SK-N-SH treated with all-trans-retinoic acid at 6 μM for 48 hours (cell line): Measurements from ENCODE around the gene TCERG1L.

Experiments
- ATAC-seq: fragments of 200-7000 bp; cut with Tn5 transposase; 3 replicates; pipeline ENCODE4 v1.9.1; 2020; ENCODE audit warnings: mild to moderate bottlenecking, moderate library complexity
- ARNTL ChIP-seq: fragments of 450-650 bp; formaldehyde crosslinking; IDR thresholded peaks from 2 replicates; pipeline ENCODE4 v1.5.0; 2020; ENCODE audit warnings: low read depth, mild to moderate bottlenecking, moderate library complexity, borderline replicate concordance
- BACH2 ChIP-seq: fragments of 250-450 bp; sonication (Bioruptor Pico); IDR thresholded peaks from 2 replicates; pipeline ENCODE4 v1.9.0; 2021; ENCODE audit warnings: mild to moderate bottlenecking, borderline replicate concordance
- CSDC2 ChIP-seq: fragments of 250-450 bp; sonication (Bioruptor Pico); IDR thresholded peaks from 2 replicates; pipeline ENCODE4 v1.5.0; 2020; ENCODE audit warnings: mild to moderate bottlenecking, moderate library complexity
- ESRRG ChIP-seq: fragments of 250-450 bp; sonication (Bioruptor Pico); IDR thresholded peaks from 2 replicates; pipeline ENCODE4 v1.6.1; 2021; ENCODE audit warnings: mild to moderate bottlenecking
- GLIS3 ChIP-seq: fragments of 250-450 bp; sonication (Bioruptor Pico); IDR thresholded peaks from 2 replicates; pipeline ENCODE4 v1.5.0; 2020; ENCODE audit warnings: mild to moderate bottlenecking, moderate library complexity
- ISL1 ChIP-seq: fragments of 250-450 bp; sonication (Bioruptor Pico); IDR thresholded peaks from 2 replicates; pipeline ENCODE4 v2.1.2; 2022; ENCODE audit warnings: mild to moderate bottlenecking, moderate library complexity
- OSR1 ChIP-seq: fragments of 250-450 bp; sonication (Bioruptor Pico); IDR thresholded peaks from 2 replicates; pipeline ENCODE4 v1.8.0; 2022; ENCODE audit warnings: moderate library complexity, mild to moderate bottlenecking, inconsistent platforms
- PATZ1 ChIP-seq: fragments of 250-450 bp; sonication (Bioruptor Pico); IDR thresholded peaks from 2 replicates; pipeline ENCODE4 v1.8.0; 2020; ENCODE audit warnings: mild to moderate bottlenecking, moderate library complexity, borderline replicate concordance
- PPARA ChIP-seq: fragments of 250-450 bp; sonication (Bioruptor Pico); IDR thresholded peaks from 2 replicates; pipeline ENCODE4 v1.5.0; 2020; ENCODE audit warnings: mild to moderate bottlenecking, borderline replicate concordance
- RARB ChIP-seq: fragments of 250-450 bp; sonication (Bioruptor Pico); IDR thresholded peaks from 2 replicates; pipeline ENCODE4 v1.8.0; 2021; ENCODE audit warnings: mild to moderate bottlenecking, moderate library complexity
- SNAI2 ChIP-seq: fragments of 250-450 bp; sonication (Bioruptor Pico); IDR thresholded peaks from 2 replicates; pipeline ENCODE4 v1.5.0; 2020; ENCODE audit warnings: mild to moderate bottlenecking, moderate library complexity
- TCF4 ChIP-seq: fragments of 250-450 bp; sonication (Bioruptor Pico); IDR thresholded peaks from 2 replicates; pipeline ENCODE4 v1.8.0; 2021; ENCODE audit warnings: mild to moderate bottlenecking, moderate library complexity, borderline replicate concordance
- TOX ChIP-seq: fragments of 250-450 bp; sonication (Bioruptor Pico); IDR thresholded peaks from 2 replicates; pipeline ENCODE4 v1.8.0; 2021; ENCODE audit warnings: mild to moderate bottlenecking, moderate library complexity, borderline replicate concordance
- ZC3H10 ChIP-seq: fragments of 250-450 bp; sonication (Bioruptor Pico); IDR thresholded peaks from 2 replicates; pipeline ENCODE4 v1.5.1; 2021; ENCODE audit warnings: mild to moderate bottlenecking, moderate library complexity
- ZFP3 ChIP-seq: fragments of 250-450 bp; sonication (Bioruptor Pico); IDR thresholded peaks from 2 replicates; pipeline ENCODE4 v1.5.0; 2020; ENCODE audit warnings: mild to moderate bottlenecking, moderate library complexity
- ZFP30 ChIP-seq: fragments of 450-650 bp; formaldehyde crosslinking; IDR thresholded peaks from 2 replicates; pipeline ENCODE4 v1.5.0; 2022; ENCODE audit warnings: mild to moderate bottlenecking, moderate library complexity
- ZNF565 ChIP-seq: fragments of 450-650 bp; formaldehyde crosslinking; conservative IDR thresholded peaks from 2 replicates; pipeline ENCODE4 v1.5.0; 2020; ENCODE audit warnings: low read depth, mild to moderate bottlenecking, moderate library complexity
- ZNF70 ChIP-seq: fragments of 450-650 bp; formaldehyde crosslinking; IDR thresholded peaks from 2 replicates; pipeline ENCODE4 v1.5.0; 2020; ENCODE audit warnings: mild to moderate bottlenecking, moderate library complexity
- ZNF8 ChIP-seq: fragments of 450-650 bp; formaldehyde crosslinking; IDR thresholded peaks from 2 replicates; pipeline ENCODE4 v1.5.0; 2020; ENCODE audit warnings: mild to moderate bottlenecking, moderate library complexity
- TF ChIP-seq, protein P1 (sequence below): fragments of 250-450 bp; sonication (Bioruptor Pico); IDR thresholded peaks from 2 replicates; pipeline ENCODE4 v1.5.1; 2020; ENCODE audit warnings: low read depth, mild to moderate bottlenecking, moderate library complexity
- TF ChIP-seq, protein P2 (sequence below): fragments of 250-450 bp; sonication (Bioruptor Pico); IDR thresholded peaks from 2 replicates; pipeline ENCODE4 v1.8.0; 2021; ENCODE audit warnings: low read depth, mild to moderate bottlenecking, moderate library complexity, borderline replicate concordance
- TF ChIP-seq, protein P3 (sequence below): fragments of 250-450 bp; sonication (Bioruptor Pico); IDR thresholded peaks from 2 replicates; pipeline ENCODE4 v1.5.1; 2021; ENCODE audit warnings: mild to moderate bottlenecking, moderate library complexity
- TF ChIP-seq, protein P4 (sequence below): fragments of 250-450 bp; sonication (Bioruptor Pico); IDR thresholded peaks from 2 replicates; pipeline ENCODE4 v1.5.0; 2020; ENCODE audit warnings: mild to moderate bottlenecking, moderate library complexity

TCERG1L gene

GRCh38 chr10:131049016-131049415 is 262.5 kb downstream of the TCERG1L start:
- TF ChIP-seq PPARA = no peak
- TF ChIP-seq, protein P1, sequence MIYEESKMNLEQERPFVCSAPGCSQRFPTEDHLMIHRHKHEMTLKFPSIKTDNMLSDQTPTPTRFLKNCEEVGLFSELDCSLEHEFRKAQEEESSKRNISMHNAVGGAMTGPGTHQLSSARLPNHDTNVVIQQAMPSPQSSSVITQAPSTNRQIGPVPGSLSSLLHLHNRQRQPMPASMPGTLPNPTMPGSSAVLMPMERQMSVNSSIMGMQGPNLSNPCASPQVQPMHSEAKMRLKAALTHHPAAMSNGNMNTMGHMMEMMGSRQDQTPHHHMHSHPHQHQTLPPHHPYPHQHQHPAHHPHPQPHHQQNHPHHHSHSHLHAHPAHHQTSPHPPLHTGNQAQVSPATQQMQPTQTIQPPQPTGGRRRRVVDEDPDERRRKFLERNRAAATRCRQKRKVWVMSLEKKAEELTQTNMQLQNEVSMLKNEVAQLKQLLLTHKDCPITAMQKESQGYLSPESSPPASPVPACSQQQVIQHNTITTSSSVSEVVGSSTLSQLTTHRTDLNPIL (CRISPR knock-in tag) = no peak
- TF ChIP-seq CSDC2 (CRISPR knock-in tag) = no peak
- TF ChIP-seq, protein P2, sequence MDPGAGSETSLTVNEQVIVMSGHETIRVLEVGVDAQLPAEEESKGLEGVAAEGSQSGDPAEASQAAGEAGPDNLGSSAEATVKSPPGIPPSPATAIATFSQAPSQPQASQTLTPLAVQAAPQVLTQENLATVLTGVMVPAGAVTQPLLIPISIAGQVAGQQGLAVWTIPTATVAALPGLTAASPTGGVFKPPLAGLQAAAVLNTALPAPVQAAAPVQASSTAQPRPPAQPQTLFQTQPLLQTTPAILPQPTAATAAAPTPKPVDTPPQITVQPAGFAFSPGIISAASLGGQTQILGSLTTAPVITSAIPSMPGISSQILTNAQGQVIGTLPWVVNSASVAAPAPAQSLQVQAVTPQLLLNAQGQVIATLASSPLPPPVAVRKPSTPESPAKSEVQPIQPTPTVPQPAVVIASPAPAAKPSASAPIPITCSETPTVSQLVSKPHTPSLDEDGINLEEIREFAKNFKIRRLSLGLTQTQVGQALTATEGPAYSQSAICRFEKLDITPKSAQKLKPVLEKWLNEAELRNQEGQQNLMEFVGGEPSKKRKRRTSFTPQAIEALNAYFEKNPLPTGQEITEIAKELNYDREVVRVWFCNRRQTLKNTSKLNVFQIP = no peak
- TF ChIP-seq, protein P3, sequence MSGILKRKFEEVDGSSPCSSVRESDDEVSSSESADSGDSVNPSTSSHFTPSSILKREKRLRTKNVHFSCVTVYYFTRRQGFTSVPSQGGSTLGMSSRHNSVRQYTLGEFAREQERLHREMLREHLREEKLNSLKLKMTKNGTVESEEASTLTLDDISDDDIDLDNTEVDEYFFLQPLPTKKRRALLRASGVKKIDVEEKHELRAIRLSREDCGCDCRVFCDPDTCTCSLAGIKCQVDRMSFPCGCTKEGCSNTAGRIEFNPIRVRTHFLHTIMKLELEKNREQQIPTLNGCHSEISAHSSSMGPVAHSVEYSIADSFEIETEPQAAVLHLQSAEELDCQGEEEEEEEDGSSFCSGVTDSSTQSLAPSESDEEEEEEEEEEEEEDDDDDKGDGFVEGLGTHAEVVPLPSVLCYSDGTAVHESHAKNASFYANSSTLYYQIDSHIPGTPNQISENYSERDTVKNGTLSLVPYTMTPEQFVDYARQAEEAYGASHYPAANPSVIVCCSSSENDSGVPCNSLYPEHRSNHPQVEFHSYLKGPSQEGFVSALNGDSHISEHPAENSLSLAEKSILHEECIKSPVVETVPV = no peak
- TF ChIP-seq ZNF8 (CRISPR knock-in tag) = no peak
- no peak for TF ChIP-seq ZFP30 (CRISPR knock-in tag)
- no peak for TF ChIP-seq TOX (CRISPR knock-in tag)
- no peak for TF ChIP-seq TCF4 (CRISPR knock-in tag)
- no peak for TF ChIP-seq ZC3H10 (CRISPR knock-in tag)
- no peak for TF ChIP-seq GLIS3 (CRISPR knock-in tag)
- TF ChIP-seq BACH2 (CRISPR knock-in tag) = no peak
- no peak for TF ChIP-seq ZFP3 (CRISPR knock-in tag)
- no peak for TF ChIP-seq ESRRG (CRISPR knock-in tag)
- TF ChIP-seq RARB (CRISPR knock-in tag) = no peak
- no peak for TF ChIP-seq ZNF565 (CRISPR knock-in tag)
- TF ChIP-seq ZNF70 (CRISPR knock-in tag) = no peak
- no peak for TF ChIP-seq ISL1 (CRISPR knock-in tag)
- no peak for TF ChIP-seq ARNTL (CRISPR knock-in tag)
- no peak for ATAC-seq

DNA sequence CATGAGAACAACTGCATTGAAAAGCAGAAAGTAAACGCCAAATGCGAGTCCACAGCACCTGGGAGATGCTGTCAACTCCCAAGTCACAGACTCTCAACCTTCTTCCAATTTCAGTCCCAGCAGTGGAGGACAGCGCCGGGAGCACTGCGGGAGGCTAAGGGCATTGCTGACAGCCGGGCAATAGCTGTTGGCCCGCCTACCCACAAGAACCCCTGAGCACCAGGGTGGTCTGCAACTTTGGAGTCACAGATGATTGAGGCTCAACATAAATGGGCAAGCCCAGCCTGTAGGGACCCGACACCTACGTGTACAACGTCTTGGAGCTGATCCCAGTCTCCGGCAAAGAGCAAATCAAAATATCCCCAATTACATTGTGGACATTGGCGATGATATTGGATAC is 262.9 kb downstream of the TCERG1L start:
- no peak for TF ChIP-seq ZNF70 (CRISPR knock-in tag)
- TF ChIP-seq ARNTL (CRISPR knock-in tag) = no peak
- TF ChIP-seq CSDC2 (CRISPR knock-in tag) = no peak
- TF ChIP-seq PPARA = no peak
- no peak for TF ChIP-seq RARB (CRISPR knock-in tag)
- no peak for TF ChIP-seq ZFP3 (CRISPR knock-in tag)
- TF ChIP-seq, protein P1 (CRISPR knock-in tag) = no peak
- no peak for TF ChIP-seq ZNF565 (CRISPR knock-in tag)
- no peak for TF ChIP-seq SNAI2
- TF ChIP-seq TCF4 (CRISPR knock-in tag) = no peak
- no peak for TF ChIP-seq PATZ1 (CRISPR knock-in tag)
- no peak for TF ChIP-seq OSR1
- TF ChIP-seq ISL1 (CRISPR knock-in tag) = no peak
- TF ChIP-seq ZNF8 (CRISPR knock-in tag) = no peak
- no peak for ATAC-seq

DNA sequence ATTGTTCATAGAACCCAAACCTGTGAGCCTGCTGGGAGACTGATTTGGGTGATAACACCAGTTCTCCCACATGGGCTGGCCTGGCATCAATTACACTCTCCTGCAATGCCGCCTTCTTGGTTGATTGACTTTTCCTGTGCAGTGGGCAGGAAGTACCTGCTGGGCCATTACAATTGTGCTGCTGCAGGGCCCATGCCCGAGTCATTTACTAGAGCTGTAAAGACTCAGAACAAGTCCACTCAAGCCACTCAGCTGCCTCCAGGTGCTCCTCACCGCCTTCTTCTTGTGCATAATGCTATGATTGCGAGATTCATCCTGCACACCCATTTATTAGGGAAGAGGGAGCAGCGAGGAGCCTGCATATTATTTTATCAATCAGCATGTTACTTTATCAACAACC is 264.0 kb downstream of the TCERG1L start:
- ATAC-seq = no peak
- TF ChIP-seq OSR1 (no peak), BACH2 (CRISPR knock-in tag) (no peak), RARB (CRISPR knock-in tag) (no peak), SNAI2 (no peak), GLIS3 (CRISPR knock-in tag) (no peak), ARNTL (CRISPR knock-in tag) (no peak), ZFP30 (CRISPR knock-in tag) (no peak), TOX (CRISPR knock-in tag) (no peak), ZNF565 (CRISPR knock-in tag) (no peak), TCF4 (CRISPR knock-in tag) (no peak), ZC3H10 (CRISPR knock-in tag) (no peak)
- TF ChIP-seq, protein P4, sequence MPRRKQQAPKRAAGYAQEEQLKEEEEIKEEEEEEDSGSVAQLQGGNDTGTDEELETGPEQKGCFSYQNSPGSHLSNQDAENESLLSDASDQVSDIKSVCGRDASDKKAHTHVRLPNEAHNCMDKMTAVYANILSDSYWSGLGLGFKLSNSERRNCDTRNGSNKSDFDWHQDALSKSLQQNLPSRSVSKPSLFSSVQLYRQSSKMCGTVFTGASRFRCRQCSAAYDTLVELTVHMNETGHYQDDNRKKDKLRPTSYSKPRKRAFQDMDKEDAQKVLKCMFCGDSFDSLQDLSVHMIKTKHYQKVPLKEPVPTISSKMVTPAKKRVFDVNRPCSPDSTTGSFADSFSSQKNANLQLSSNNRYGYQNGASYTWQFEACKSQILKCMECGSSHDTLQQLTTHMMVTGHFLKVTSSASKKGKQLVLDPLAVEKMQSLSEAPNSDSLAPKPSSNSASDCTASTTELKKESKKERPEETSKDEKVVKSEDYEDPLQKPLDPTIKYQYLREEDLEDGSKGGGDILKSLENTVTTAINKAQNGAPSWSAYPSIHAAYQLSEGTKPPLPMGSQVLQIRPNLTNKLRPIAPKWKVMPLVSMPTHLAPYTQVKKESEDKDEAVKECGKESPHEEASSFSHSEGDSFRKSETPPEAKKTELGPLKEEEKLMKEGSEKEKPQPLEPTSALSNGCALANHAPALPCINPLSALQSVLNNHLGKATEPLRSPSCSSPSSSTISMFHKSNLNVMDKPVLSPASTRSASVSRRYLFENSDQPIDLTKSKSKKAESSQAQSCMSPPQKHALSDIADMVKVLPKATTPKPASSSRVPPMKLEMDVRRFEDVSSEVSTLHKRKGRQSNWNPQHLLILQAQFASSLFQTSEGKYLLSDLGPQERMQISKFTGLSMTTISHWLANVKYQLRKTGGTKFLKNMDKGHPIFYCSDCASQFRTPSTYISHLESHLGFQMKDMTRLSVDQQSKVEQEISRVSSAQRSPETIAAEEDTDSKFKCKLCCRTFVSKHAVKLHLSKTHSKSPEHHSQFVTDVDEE (CRISPR knock-in tag) = no peak
- TF ChIP-seq, protein P1 (CRISPR knock-in tag) = no peak
- TF ChIP-seq, protein P2 = no peak
